Osteoblast (primary cell): Measurements from ENCODE around the gene AGMO. TPM values are rescaled to one million over a fixed set of nuclear protein-coding genes. Genes with fewer than 3 reads are reported as not detected.
"Not testable (repeated sequence)": the region's sequence is repeated elsewhere in the genome, so short reads cannot be mapped to it uniquely, and the experiment has no call there.

Experiments
- DNase-seq: peaks from one replicate; pipeline ENCODE4 v3.0.0; 2011; ENCODE audit warnings: low spot score, mixed read lengths; ENCODE audit not compliant: insufficient read length; ENCODE audit errors: missing footprints
- H2AFZ ChIP-seq: 2 replicates; pipeline ENCODE4 v1.6.0; 2011; ENCODE audit warnings: mild to moderate bottlenecking, low read length
- H3K27ac ChIP-seq: 2 replicates; pipeline ENCODE4 v1.5.1; 2011; ENCODE audit warnings: mild to moderate bottlenecking, low read depth, low read length, moderate library complexity
- H3K27me3 ChIP-seq: 2 replicates; pipeline ENCODE4 v1.6.0; 2012; ENCODE audit warnings: mild to moderate bottlenecking, control low read depth, inconsistent platforms, low read length, moderate library complexity; ENCODE audit not compliant: insufficient read depth
- H3K36me3 ChIP-seq: 2 replicates; pipeline ENCODE4 v1.5.1; 2011; ENCODE audit warnings: mild to moderate bottlenecking, low read length, control low read depth, moderate library complexity; ENCODE audit not compliant: insufficient read depth
- H3K4me1 ChIP-seq: 2 replicates; pipeline ENCODE4 v1.5.1; 2011; ENCODE audit warnings: mild to moderate bottlenecking, low read length, control low read depth, moderate library complexity; ENCODE audit not compliant: insufficient read depth
- H3K4me2 ChIP-seq: 2 replicates; pipeline ENCODE4 v1.6.0; 2011; ENCODE audit warnings: mild to moderate bottlenecking, low read length; ENCODE audit not compliant: insufficient read depth
- H3K4me3 ChIP-seq: fragments of 200-600 bp; sonication (generic); 3 replicates; pipeline ENCODE4 v1.5.1; 2012; ENCODE audit warnings: mild to moderate bottlenecking, low read length, inconsistent platforms; ENCODE audit not compliant: insufficient read depth
- H3K79me2 ChIP-seq: 2 replicates; pipeline ENCODE4 v1.6.0; 2012; ENCODE audit warnings: mild to moderate bottlenecking, low read length, control low read depth, inconsistent platforms; ENCODE audit not compliant: insufficient read depth
- H3K9me3 ChIP-seq: 2 replicates; pipeline ENCODE4 v1.5.1; 2011; ENCODE audit warnings: low read depth, low read length, control low read depth
- H4K20me1 ChIP-seq: 2 replicates; pipeline ENCODE4 v1.6.0; 2012; ENCODE audit warnings: mild to moderate bottlenecking, low read length, control low read depth; ENCODE audit not compliant: insufficient read depth
- CTCF ChIP-seq: IDR thresholded peaks from 2 replicates; pipeline ENCODE4 v1.5.1; 2011; ENCODE audit warnings: mild to moderate bottlenecking, low read depth, low read length, moderate library complexity; ENCODE audit errors: extremely low read depth
- total RNA-seq: library from RNA; depleted of rRNA; stranded (reverse); fragments of >200 nt; gene quantifications from 2 replicates; pipeline ENCODE4 v1.2.3, GENCODE V29; 2012

The AGMO gene
- total RNA-seq, 1 donor = under 0.01 TPM

GRCh38 chr7:15525652-15526263, 36.1 kb downstream of the AGMO start:
- no peak for DNase-seq
- Histone ChIP-seq H3K4me1 (no peaks in the 10 kb centered on the region), H4K20me1 (no peaks in the 10 kb centered on the region), H3K4me2 (no peak overlapping the region), H3K36me3 (no peaks in the 10 kb centered on the region), H3K9me3 (no peaks in the 10 kb centered on the region), H3K27ac (no peak overlapping the region), H3K4me3 (no peak overlapping the region), H3K79me2 (no peaks in the 10 kb centered on the region), H2AFZ (no peak overlapping the region), H3K27me3 (no peaks in the 10 kb centered on the region)
- TF ChIP-seq CTCF = no peak

- no peak overlapping the region for H3K27ac ChIP-seq
- no peak overlapping the region for H3K4me2 ChIP-seq
- no peak for DNase-seq
- H3K79me2 ChIP-seq = no peaks in the 10 kb centered on the region
- H3K36me3 ChIP-seq = no peaks in the 10 kb centered on the region
- peak; percentile 24 for TF ChIP-seq CTCF
- H3K4me3 ChIP-seq = no peak overlapping the region
- H3K4me1 ChIP-seq = no peaks in the 10 kb centered on the region
- H3K9me3 ChIP-seq = no peaks in the 10 kb centered on the region
- H2AFZ ChIP-seq = no peak overlapping the region
- H3K27me3 ChIP-seq = no peaks in the 10 kb centered on the region
- no peaks in the 10 kb centered on the region for H4K20me1 ChIP-seq
Observed at GRCh38 chr7:15524077-15524476, 37.7 kb downstream of the AGMO start.

GRCh38 chr7:15517865-15518264, 44.0 kb downstream of the AGMO start:
- H3K4me1 ChIP-seq = peaks cover 16% of the 10 kb centered on the region
- H4K20me1 ChIP-seq, H3K4me2 ChIP-seq, H3K9me3 ChIP-seq, H3K79me2 ChIP-seq, H3K27me3 ChIP-seq, H3K4me3 ChIP-seq, DNase-seq, H3K36me3 ChIP-seq, H3K27ac ChIP-seq, H2AFZ ChIP-seq: not testable (repeated sequence)

GRCh38 chr7:15515252-15515651, 46.6 kb downstream of the AGMO start:
- DNase-seq = peak; percentile 65
- H3K36me3 ChIP-seq = no peaks in the 10 kb centered on the region
- H3K27ac ChIP-seq = peak overlapping the region; percentile 70
- no peak for TF ChIP-seq CTCF
- H3K9me3 ChIP-seq = no peaks in the 10 kb centered on the region
- H3K79me2 ChIP-seq = no peaks in the 10 kb centered on the region
- H3K4me3 ChIP-seq = peak overlapping the region; percentile 49
- H3K4me1 ChIP-seq = peaks cover 16% of the 10 kb centered on the region
- no peaks in the 10 kb centered on the region for H4K20me1 ChIP-seq
- H2AFZ ChIP-seq = peak overlapping the region; percentile 79
- no peaks in the 10 kb centered on the region for H3K27me3 ChIP-seq
- H3K4me2 ChIP-seq = peak overlapping the region; percentile 78
